Esophagus muscularis mucosa (tissue), 3 donors: ENCODE measurements around the gene PTTG1IP.

Experiments
- CTCF ChIP-seq, 3 experiments: fragments of 200-600 bp in 2 of 3; fragments of 450-650 bp in 1 of 3; sonication (generic) in 2 of 3; IDR thresholded peaks; one replicate each; pipeline ENCODE4 v1.5.1; 2017 to 2019; ENCODE audit warnings: antibody characterized with exemption in 3 of 3, mild to moderate bottlenecking in 2 of 3, moderate library complexity in 1 of 3
- POLR2A ChIP-seq: fragments of 450-650 bp; IDR thresholded peaks from one replicate; pipeline ENCODE4 v1.6.1; 2017; ENCODE audit warnings: antibody characterized with exemption, moderate library complexity, mild to moderate bottlenecking, low read depth
- POLR2AphosphoS5 ChIP-seq, 2 donors: sonication (generic); formaldehyde crosslinking; IDR thresholded peaks; one replicate each; pipeline ENCODE4 v1.6.1; 2017; ENCODE audit warnings: antibody characterized with exemption in 2 of 2

- TF ChIP-seq POLR2A: no peak
- no peak for TF ChIP-seq CTCF (IDR thresholded peaks at IDR 0.05)
- TF ChIP-seq POLR2AphosphoS5 (IDR thresholded peaks at IDR 0.05): no peak
These were observed 60.3 kb downstream of the PTTG1IP start for GRCh38 chr21:44813149-44813548.
